NCI-H1436 treated with DMSO at 0.1 percent for 48 hours (cell line): ENCODE results near the gene SLC23A2.
A peak's percentile ranks its signal among the peaks of the same experiment; 100 is the strongest.
"Not testable (repeated sequence)": the region's sequence is repeated elsewhere in the genome, so short reads cannot be mapped to it uniquely, and the experiment has no call there.

Experiments used
- DNase-seq: peaks from one replicate; lab custom pipeline; 2025; lab: John Stamatoyannopoulos, UW

SLC23A2 gene

DNA sequence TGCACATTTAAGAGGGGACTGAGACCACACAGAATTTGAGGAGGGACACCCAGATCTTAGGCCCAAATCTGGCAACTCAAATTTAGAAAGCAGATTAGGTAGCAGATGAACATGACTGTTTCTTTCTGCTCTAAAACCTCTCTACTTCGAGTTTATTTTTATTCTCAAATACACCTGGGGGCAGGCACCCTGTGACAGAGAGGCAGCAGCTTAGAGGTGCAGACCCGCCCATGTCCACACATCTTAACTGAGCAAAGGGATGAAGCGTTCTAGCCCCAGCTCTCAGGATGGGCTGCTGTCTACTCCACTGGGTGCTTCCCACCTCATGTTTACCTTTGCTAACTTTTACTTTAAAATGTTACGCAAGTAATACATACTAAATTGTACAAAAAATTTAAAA is 125.0 kb downstream of the SLC23A2 start:
- no peak for DNase-seq

DNA sequence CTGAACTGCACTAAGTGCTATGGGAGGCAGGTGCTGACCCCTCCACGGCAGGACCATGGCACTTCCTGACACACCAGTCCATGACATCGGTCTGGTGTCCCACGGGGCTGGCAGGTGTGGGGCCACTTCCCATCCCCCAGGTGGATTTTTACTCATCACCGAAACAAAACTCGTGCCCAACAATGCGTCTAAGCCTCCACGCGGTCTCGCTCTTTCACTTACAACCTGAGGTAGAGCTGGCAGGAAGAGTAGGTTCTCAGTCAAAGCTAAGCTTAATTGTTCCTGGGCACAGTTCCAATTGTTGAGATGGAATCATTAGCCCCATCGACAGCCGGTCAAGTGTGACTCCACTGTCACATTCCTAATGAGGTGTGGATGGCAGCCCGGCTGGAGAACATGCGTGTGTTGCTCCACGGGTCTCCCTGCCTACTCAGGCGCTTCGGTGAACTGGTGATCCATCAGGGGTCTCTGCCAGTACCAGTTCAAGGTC is 125.7 kb downstream of the SLC23A2 start:
- DNase-seq, result peak; percentile 73

DNA sequence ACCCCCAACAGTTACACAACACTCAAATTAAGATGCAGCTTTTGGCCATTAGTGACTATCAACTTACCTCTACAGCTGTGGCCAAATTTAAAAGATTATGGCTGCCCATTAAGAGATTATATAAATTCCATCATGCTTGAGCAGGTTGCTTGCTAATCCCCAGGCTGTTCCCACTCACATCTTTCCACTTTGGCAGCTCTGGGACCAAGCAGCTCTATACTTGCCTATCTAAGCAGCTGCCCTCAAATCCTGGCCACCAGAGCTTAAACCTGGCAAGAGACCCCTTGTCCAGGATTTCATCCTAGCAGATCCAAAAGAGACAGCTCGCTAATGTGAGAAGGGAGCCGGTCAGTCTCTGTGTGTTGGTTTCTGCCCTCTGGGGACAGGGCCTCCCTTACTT is 127.9 kb downstream of the SLC23A2 start:
- DNase-seq, result no peak

DNA sequence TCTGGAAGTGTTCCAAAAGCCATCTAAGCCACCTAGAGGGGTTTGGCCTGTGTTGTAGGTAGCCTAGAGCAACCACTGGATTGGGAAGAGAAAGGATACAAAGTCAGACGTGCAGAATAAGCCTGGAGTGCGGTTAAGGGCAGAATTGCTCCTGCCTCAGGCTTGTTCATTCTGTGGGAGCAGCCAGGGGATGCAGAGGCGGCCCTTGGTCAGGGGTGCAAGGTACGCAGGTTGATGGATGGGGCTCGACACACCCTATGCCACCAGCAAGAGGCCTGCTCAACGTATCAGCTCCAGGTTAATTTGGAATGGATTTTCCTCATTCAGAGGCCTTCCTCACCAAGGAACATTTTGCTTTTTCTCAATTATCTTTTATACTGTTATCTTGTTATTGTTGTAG is 129.8 kb downstream of the SLC23A2 start:
- DNase-seq, result no peak

DNA sequence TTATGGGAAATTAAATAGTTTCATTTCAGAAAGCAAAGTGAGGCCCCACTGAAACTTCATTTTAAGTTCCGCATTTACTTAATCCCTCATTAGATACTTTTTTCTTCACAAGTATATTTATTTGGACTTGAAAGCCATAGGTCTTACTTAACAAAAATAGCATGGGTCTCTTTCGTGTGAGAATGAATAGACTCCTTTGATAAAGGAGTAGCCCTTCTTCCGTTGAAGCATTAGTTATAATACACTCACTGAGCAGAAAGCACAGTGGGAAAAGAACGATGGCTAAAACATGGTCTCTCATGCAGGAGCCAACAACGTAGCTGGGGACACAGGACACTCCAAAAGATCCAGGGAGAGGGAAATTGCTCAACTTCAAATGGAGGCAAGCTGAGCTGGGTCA is 130.4 kb downstream of the SLC23A2 start:
- no peak for DNase-seq

DNA sequence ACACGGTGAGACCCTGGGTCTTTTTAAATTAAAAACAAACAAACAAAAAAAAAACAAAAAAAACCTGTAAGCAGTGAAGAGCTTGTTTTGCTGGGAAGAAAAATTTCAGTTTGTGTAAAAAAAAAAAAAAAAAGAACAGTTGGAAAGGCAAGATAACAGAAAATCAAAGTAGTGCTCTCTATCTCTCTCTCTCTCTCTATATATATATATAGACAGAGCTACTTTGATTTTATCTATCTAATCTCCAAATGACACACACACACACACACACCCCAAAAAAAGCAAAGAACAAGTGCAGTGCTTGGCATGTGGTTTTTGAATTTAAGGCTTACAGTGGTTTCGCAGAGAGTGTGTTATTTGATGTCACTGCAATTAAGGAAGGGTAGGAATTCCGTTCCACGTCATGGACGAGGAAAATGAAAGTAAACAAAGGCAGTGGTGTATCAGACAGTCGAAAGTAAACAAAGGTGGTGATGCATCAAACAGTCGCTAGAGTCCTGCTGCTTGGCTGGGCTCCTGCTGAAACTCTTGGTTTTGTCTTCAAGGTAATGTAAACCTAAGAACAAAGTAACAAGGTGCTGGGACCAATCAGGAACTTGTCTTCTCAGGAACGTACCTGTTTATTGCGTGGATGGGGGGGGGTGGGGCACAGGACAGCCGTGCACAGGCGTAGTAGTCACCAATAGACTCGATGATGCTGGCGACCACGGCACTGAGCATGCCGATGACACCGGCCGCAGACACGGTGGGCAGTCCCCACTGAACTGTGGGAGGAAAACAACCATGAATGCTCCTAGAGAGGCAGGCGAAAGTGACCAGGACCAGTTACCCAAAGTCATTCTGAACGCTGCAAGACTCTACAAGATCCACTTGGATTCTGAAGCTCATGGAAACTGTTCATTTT is 131.8 kb downstream of the SLC23A2 start:
- no peak for DNase-seq

DNA sequence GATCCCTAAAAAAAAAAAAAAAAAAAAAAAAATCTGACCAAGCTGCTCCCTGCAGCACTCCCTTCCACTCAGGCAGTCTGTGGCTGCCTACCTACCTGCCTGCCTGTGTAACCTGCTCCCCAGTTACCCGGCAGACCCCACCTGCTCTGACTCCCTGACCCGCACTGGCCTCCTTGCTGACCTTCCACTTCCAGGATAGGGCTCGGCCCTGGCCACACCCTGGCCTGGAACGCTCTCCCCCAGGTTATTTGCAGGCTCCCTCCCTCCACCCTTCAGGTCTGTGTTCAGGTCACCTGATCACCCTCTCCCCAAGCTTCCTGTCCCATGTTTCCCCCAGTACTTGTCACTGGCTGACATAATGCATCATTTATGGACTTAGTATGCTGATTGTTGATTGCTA is 134.3 kb downstream of the SLC23A2 start:
- no peak for DNase-seq

DNA sequence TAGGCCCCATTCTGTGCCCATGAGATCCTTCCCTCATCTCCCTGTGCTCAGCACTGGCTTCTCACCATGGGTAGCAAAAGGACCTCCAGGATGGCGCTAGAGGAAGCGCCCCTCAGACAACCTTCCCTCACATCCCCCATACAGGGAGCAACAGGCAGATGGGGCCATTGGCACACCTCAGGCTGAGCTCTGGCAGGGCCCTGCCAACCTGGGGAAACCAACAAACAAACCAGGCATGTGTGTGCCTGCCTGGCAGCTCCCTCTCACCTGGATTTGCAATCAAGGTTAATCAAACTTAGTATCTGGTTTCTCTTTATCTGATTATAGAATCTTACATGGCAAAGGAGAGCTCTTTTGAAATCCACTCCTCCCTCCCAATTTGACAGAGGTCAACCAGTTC is 134.9 kb downstream of the SLC23A2 start:
- DNase-seq, result no peak

DNA sequence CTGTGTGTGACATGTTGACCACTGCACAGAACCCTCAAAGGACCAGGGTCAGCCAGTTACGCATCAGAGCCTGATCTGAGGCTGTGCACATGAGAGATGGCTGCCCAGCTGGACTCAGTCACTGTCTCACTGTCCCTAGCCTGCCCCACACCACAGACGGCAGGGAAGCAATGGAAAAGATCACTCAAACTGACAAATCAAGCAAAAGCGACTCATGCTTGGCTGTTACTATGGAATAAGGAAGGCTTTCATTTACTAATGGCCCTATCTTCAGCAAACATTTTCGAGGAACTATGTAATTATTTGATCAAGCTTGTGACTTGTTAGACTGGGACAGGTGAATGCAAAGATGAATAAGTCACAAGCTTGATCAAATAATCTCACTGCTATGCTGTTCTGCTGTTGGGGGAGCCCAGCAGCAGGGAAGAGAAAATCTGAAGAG is 137.0 kb downstream of the SLC23A2 start:
- DNase-seq, result no peak

DNA sequence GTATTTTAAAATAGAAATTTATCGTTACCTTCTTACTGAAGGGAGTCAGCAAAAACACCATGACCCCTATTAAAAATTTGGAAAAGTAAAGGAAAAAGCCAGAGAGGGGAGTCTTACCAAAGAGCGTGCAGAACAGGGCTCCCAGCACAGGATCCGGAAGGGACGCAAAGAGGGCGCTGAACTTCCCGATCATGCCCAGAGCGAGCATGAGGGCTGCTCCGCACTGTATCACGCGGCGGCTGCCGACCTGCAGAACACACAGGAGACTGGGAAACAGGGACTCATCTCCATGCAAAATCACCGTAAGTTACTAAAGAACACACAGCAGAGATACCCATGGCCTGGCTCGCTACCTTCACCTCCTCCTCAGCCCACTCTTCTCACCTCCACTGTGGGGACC is 138.6 kb downstream of the SLC23A2 start:
- DNase-seq, result no peak

DNA sequence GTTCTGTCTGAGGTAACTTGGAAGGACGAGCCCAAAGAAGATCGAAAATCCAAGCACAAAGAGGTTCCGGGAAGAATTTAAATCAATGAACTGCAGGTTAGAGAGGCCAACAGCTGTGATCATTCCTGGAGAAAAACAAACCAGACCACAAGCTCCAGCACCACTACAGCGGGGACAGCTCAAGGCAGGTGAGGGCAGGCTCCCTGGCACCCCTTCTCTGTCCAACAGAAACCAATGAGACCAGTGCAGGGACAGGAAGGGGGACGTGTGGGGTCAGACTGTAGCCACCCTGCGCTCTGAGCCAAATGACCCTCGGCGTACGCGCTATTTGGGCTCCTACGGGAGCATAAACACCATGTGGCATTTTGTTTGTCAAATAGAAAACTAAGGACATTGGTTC is 139.3 kb downstream of the SLC23A2 start:
- DNase-seq, result no peak

DNA sequence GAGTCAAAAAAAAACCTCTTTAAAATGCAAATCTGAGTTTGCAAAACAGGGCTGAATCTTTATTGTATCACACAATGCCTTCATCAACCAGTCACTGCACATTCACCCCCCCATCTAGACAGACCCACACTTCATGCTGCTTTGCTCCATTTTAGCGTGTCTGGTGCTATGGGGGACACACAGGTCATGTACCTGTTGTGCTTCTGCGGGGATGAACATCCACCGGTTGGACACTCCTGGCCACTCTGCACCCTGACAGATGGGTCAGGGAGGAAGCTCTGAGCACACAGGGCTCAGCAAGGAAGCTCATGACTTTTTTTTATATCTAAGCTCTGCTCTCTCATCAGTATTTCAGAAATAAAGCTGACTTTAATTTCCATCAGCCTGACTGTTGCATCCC is 143.3 kb downstream of the SLC23A2 start:
- no peak for DNase-seq

DNA sequence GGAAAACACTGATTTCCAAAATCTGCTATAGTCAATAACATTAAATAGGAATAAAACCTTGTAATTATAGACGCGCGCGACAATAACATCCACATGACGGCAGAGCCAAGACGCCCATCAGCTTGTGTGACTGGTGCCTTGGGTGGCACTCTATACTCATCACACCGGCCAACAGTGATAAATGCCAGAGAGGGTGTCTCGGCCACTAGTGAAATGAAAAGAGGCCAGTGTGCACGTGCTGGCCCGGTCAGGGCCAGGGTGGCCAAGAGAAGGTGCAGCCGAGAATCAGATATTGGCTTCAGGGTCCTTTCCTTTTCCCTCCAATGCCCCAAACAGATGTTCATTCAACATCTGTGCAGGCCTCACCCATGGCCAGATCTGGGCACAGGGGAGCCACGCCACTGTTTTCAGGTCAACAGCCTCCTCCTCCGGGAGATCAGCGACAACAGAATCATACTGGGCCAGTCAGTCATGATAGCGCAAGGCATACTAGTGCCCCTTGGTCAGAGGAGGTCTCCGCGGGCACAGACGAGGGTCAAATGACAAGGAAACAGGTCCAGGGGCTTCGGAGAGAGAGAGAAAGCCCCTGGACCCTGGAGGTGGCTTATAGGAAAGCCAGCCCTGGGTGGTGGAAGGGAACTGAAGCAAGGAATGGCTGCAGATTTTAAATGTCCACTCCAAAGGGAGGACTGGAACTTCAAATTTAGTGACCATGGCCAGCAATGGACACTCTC is 145.1 kb downstream of the SLC23A2 start:
- no peak for DNase-seq

DNA sequence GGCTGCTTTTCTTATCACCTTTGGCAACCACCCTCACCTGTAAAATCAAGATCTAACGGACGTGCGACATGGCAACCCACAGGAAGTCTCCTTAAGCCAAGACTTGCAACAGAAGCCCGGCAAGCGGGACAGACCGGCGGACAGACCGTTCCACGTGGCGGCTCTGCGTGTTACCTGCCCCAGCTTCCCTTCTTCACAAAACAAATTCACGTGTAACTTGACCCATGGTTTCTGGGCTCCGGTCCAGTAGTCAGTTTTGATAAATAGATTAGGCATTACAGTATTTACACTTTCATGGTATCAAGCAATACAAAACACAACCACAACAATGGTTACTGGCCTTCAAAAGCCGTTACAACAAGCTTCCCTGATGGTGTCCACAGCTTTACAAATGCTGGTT is 145.8 kb downstream of the SLC23A2 start:
- DNase-seq, result no peak

DNA sequence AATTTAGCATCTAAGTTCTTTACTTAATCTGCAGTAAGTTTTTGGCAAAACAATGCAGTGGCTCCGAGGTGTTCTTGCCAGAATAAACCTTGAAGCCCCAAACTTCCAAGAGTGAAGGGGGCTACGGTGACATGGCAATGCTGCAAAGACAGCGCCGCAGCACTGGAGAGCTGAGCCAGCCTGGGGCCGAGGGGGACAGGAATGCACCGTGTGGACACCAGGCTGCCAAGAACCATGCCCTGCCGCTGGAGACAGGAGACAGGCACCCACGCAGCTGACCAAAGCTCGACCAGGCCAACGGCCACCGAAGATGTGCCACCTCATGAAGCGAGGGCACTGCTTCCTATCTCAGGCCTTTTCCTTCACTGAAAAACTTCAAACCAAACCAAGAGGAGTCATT is 146.2 kb downstream of the SLC23A2 start:
- DNase-seq, result no peak

DNA sequence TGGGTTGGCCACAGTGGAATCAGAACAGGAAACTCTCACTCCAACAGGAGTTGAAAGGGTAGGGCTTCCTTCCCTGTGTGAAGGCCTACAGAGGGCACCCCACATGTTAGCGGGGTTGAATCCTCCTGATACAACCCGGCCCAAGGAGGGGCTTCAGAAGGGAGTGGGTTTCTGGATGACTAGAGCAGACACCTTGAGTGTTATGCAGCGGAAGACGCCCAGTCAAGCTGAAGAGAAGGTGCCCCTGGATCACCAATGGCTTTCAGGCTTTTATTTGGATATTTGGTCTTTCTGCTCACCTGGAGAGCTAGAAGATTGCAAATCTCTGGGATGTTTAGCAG is 146.8 kb downstream of the SLC23A2 start:
- no peak for DNase-seq

DNA sequence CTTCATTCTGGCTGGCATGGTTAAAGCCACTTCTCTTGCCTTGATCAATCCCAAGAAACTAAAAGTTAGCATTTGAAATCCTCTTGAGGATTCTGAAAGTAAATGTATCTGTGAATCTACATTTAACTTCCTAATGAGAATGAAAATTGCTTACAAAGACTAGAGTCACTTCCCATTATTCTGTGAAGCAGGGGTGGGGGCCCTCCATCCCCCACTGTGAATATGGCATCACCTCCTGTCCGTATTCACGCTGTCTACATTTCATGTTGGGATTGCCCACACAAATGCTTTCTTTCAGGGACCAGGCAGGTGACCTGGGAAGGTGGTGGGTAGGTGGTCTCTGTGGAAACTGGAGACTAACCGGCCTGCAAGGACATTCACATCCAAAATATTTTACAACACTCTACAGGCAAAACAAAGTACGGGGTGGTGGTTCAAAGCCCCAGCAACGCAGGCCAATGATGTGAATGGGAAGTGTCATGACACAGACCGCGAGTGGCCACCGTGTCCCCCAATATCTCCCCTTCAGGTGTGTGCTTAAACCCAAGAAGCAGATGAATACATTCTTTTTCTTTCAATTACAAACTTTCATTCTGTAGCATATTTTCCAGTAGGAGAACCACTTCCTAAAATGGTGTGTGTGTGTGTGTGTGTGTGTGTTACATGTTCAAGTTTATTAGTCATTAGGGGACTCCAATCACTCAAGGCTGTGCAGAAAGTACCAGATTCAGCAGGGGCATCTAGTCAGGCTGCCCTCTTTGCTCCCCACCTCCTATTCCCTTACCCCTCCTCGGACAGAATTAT is 147.4 kb downstream of the SLC23A2 start:
- no peak for DNase-seq

DNA sequence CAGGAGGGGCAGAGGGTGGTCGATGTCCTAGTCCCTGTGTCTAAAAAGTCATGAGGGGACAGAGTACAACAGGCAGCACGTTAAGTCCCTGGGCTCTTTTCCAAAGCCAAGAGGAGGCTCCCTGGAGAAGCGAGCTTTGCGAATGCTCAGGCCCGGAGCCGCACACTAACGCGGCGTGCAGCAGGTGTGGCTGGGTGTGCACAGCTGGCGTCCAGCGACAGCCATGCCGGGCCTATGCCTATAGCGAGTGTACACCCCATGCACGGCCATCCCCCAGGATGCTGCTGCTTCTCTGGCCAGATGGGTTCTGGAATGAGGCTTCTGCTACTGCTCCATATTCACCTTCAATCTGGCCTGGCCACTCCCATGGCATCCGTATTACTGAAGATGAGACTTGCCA is 148.3 kb downstream of the SLC23A2 start:
- DNase-seq, result no peak

DNA sequence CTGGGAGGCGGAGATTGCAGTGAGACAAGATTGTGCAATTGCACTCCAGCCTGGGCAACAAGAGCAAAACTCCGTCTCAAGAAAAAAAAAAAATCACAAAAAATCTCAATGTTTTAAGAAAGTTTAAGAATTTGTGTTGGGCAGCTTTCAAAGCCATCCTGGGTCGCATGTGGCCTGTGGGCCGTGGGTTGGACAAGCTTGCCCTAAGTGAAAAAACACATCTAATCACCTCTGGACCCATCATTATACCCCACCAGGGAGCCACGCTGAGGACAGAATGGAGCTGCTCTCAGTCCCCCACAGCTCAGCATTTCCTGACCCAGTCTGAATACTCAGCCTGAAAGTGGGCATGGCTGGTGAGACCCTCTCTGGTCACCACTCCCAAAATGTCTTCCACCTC is 150.3 kb downstream of the SLC23A2 start:
- no peak for DNase-seq

DNA sequence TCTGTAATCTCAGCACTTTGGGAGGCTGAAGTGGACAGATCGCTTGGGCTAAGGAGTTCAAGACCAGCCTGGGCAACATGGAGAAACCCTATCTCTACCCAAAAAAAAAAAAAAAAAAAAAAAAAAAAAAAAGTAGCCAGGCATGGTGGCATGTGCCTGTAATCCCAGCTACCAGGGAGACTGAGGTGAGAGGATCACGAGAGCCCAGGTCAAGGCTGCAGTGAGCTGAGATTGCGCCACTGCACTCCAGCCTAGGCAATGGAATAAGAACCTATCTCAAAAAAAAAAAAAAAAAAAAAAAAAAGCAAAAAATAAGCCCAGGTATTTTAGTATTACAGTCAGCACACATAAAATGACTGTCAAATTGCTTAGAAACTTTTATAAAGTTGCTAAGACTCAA is 152.5 kb downstream of the SLC23A2 start:
- not testable (repeated sequence) for DNase-seq

DNA sequence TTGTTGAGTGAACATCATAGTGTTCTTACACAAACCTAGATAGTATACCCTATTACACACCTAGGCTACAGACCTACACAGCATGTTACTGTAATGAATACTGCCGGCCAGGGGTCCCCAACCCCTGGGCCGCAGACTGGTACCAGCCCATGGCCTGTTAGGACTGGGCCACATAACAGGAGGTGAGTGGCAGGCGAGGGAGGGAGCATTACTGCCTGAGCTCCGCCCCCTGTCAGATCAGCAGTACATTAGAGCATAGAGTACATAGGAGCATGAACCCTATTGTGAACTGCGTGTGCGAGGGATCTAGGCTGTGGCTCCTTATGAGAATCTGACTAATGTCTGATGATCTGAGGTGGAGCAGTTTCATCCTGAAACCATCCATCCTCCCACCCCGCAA is 153.3 kb downstream of the SLC23A2 start:
- DNase-seq, result no peak

DNA sequence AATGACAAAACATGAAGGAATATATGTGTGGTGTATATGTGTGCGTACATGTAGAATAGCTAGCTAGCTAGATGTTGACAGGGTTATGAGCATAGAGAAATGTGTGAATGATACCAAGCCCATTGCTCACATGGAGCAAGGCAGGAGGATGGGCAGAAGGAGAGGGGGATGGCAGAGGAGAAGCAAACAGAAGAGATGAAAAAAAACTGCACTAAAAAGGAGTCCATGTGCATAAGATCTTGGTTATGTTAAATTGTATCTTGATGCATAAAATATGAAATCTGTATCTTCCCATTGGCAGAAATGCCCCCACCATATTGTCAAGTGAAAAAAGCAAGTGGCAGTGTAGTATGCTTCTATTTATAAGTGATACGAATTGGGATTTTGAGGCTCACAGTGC is 154.5 kb downstream of the SLC23A2 start:
- DNase-seq, result no peak
